GM12872 (cell line): ENCODE data around the gene C1orf210.

Experiments
- CTCF ChIP-seq: IDR thresholded peaks from 3 replicates; pipeline ENCODE4 v1.5.1; 2011; ENCODE audit warnings: low read depth, mild to moderate bottlenecking, low read length, moderate library complexity; ENCODE audit not compliant: insufficient read depth

The C1orf210 gene

DNA sequence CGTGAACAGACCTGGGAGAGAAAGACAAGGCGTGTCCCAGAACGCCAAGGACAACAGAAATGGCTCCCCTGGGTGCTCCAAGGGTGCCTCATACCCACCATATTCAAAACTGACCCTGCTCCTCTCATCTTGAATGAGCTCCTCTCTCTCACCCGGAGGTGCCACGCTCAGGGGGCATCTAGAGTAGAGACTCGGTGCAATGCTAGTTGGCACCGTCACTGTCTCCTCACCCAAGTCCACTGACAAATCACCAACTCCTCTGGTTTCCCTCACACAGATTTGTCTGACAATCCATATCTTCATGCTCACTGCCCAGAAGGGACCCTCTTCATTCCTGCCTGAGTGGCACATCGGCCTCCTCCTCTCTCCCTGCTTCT is 10.6 kb downstream of the C1orf210 start:
- no peak for TF ChIP-seq CTCF

- TF ChIP-seq CTCF = no peak
Measured at GRCh38 chr1:43274125-43274803, 11.1 kb downstream of the C1orf210 start.

GRCh38 chr1:43273708-43274107 is 11.7 kb downstream of the C1orf210 start:
- TF ChIP-seq CTCF = no peak

DNA sequence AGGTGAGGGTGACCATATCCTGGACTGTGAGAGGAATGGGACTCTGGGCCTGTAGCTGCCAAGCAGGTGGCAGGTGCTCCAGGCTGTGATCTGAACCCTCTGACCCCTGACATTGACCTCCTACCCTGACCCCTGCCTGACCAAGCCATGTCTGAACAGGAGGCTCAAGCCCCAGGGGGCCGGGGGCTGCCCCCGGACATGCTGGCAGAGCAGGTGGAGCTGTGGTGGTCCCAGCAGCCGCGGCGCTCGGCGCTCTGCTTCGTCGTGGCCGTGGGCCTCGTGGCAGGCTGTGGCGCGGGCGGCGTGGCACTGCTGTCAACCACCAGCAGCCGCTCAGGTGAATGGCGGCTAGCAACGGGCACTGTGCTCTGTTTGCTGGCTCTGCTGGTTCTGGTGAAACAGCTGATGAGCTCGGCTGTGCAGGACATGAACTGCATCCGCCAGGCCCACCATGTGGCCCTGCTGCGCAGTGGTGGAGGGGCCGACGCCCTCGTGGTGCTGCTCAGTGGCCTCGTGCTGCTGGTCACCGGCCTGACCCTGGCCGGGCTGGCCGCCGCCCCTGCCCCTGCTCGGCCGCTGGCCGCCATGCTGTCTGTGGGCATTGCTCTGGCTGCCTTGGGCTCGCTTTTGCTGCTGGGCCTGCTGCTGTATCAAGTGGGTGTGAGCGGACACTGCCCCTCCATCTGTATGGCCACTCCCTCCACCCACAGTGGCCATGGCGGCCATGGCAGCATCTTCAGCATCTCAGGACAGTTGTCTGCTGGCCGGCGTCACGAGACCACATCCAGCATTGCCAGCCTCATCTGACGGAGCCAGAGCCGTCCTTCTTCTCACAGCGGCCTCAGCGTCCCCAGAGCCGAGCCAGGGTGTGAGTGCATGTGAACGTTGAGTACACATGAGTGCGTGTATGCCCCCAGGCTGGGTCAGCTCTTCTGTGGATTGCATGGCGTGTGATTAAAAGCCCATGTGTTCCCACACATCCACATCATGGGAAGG is 12.5 kb downstream of the C1orf210 start:
- TF ChIP-seq CTCF = no peak

DNA sequence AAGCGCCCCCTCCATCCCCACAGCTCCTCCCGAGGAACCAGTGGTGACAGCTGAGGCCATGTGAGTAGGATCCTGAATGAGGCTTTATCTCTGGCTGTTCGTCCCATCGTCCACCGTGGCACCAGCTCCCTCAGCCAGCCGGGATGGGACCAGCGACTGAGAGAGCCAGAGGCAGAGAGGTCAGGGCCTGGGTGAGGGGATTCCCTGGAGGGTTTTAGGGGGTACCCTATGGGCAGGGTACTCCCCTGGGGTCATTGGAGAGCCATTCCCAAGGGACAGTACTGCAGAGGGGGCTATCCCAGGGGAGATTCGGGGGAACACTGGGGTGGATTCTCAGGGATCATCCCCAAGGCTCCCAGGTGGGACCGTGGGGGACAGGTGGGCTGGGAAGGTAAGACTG is 13.2 kb downstream of the C1orf210 start:
- no peak for TF ChIP-seq CTCF

GRCh38 chr1:43271186-43272118 is 13.9 kb downstream of the C1orf210 start:
- TF ChIP-seq CTCF = no peak
